HepG2 (cell line): Measurements from ENCODE around the gene ACAP2. TPM values are rescaled to one million over a fixed set of nuclear protein-coding genes. Genes with fewer than 3 reads are reported as not detected.

Experiments
- ATAC-seq: fragments of 200-7000 bp; cut with Tn5 transposase; 3 replicates; pipeline ENCODE4 v1.9.1; 2020; ENCODE audit warnings: mild to moderate bottlenecking, moderate library complexity
- BruUV-seq: library from RNA; stranded (reverse); fragments of 400-500 nt; replicated peaks from 2 replicates; lab custom pipeline; 2021; lab: Mats Ljungman, UMichigan
- CTCF ChIA-PET: fragments of 300-600 bp; formaldehyde crosslinking; extraction: SDS; loops from one replicate; lab custom pipeline; 2021; ENCODE audit warnings: low total read pairs, inconsistent platforms, low intra/inter-chr PET ratio; lab: Yijun Ruan, JAX
- POLR2A ChIA-PET: fragments of 350-600 bp; sonication (Branson Sonifier 250); formaldehyde crosslinking; loops from one replicate; lab custom pipeline; 2020; ENCODE audit warnings: antibody characterized with exemption, inconsistent platforms; lab: Yijun Ruan, JAX
- DNase-seq: peaks from one replicate; pipeline ENCODE4 v3.0.0-alpha.2; 2015; ENCODE audit warnings: low spot score
- FAIRE-seq: peaks from 3 replicates; lab custom pipeline; 2011; peaks lifted over from hg19 to GRCh38; lab: Jason Lieb, UNC
- H2AFZ ChIP-seq: one replicate; pipeline ENCODE4 v1.6.1; 2011; ENCODE audit warnings: low read length, inconsistent platforms
- H3K27ac ChIP-seq: fragments of 300-600 bp; 3 replicates; pipeline ENCODE4 v1.8.0; 2011; ENCODE audit warnings: mixed run types, mild to moderate bottlenecking, mixed read lengths, low read length, inconsistent platforms; ENCODE audit not compliant: insufficient read depth; ENCODE audit errors: extremely low read length
- H3K27me3 ChIP-seq, 2 experiments: fragments of 200-600 bp in 1 of 2; 2 replicates in 1 of 2; 3 replicates in 1 of 2; pipeline versions ENCODE4 v1.6.0 to v1.8.0; 2011; ENCODE audit warnings: low read length in 2 of 2, mild to moderate bottlenecking in 2 of 2, moderate library complexity in 2 of 2, inconsistent platforms in 1 of 2; ENCODE audit not compliant: insufficient read depth in 2 of 2, control insufficient read depth in 1 of 2
- H3K36me3 ChIP-seq, 2 experiments: fragments of 200-600 bp in 1 of 2; replicated peaks in 1 of 2; 2 replicates in 1 of 2; 3 replicates in 1 of 2; pipeline versions ENCODE4 v1.5.1 to v1.8.0; 2011; ENCODE audit warnings: low read length in 2 of 2, inconsistent platforms in 1 of 2; ENCODE audit not compliant: insufficient read depth in 2 of 2, control insufficient read depth in 1 of 2
- H3K4me1 ChIP-seq: 2 replicates; pipeline ENCODE4 v1.5.1; 2012; ENCODE audit warnings: low read length, inconsistent platforms; ENCODE audit not compliant: insufficient read depth
- H3K4me2 ChIP-seq: 2 replicates; pipeline ENCODE4 v1.6.0; 2011; ENCODE audit warnings: low read depth, low read length, inconsistent platforms
- H3K4me3 ChIP-seq, 3 experiments: fragments of 200-600 bp in 1 of 3; sonication (generic), shearing (Covaris generic) in 1 of 3; replicated peaks in 1 of 3; 2 replicates each; pipeline ENCODE4 v1.5.1; 2011 to 2016; ENCODE audit warnings: low read length in 3 of 3, inconsistent platforms in 2 of 3, low read depth in 2 of 3, mild to moderate bottlenecking in 2 of 3, control low read depth in 1 of 3, mixed read lengths in 1 of 3; ENCODE audit not compliant: insufficient read depth in 1 of 3
- H3K79me2 ChIP-seq: one replicate; pipeline ENCODE4 v1.6.1; 2011; ENCODE audit warnings: low read length, inconsistent platforms; ENCODE audit not compliant: insufficient read depth
- H3K9ac ChIP-seq: 2 replicates; pipeline ENCODE4 v1.6.0; 2011; ENCODE audit warnings: mild to moderate bottlenecking, low read depth, low read length, inconsistent platforms; ENCODE audit not compliant: insufficient read depth
- H3K9me3 ChIP-seq: 2 replicates; pipeline ENCODE4 v1.5.1; 2012; ENCODE audit warnings: mild to moderate bottlenecking, low read length
- H4K20me1 ChIP-seq: 2 replicates; pipeline ENCODE4 v1.6.0; 2011; ENCODE audit warnings: inconsistent platforms, mild to moderate bottlenecking, low read length, moderate library complexity; ENCODE audit not compliant: insufficient read depth
- CREB1 ChIP-seq, 2 experiments: fragments of 450-650 bp in 1 of 2; IDR thresholded peaks; 2 replicates each; pipeline ENCODE4 v1.6.1; 2016 to 2017; ENCODE audit warnings: control low read depth in 1 of 2, mild to moderate bottlenecking in 1 of 2, missing compliant biosample characterization in 1 of 2, missing genetic modification characterization in 1 of 2
- FOXO1 ChIP-seq: sonication (generic); formaldehyde crosslinking; IDR thresholded peaks from 2 replicates; pipeline ENCODE4 v1.4.0; 2020; ENCODE audit warnings: missing genetic modification reagents
- HIVEP1 ChIP-seq: sonication (generic); formaldehyde crosslinking; IDR thresholded peaks from 2 replicates; pipeline ENCODE4 v1.4.0; 2020; ENCODE audit warnings: mild to moderate bottlenecking, missing genetic modification reagents
- IRF2 ChIP-seq: IDR thresholded peaks from 2 replicates; pipeline ENCODE4 v1.6.1; 2018; ENCODE audit warnings: missing genetic modification reagents, missing compliant biosample characterization
- MTF2 ChIP-seq: sonication (generic); formaldehyde crosslinking; IDR thresholded peaks from 2 replicates; pipeline ENCODE4 v1.5.0; 2020; ENCODE audit warnings: missing genetic modification reagents, borderline replicate concordance
- PAWR ChIP-seq: sonication (generic); formaldehyde crosslinking; IDR thresholded peaks from 2 replicates; pipeline ENCODE4 v1.4.0; 2020; ENCODE audit warnings: missing genetic modification reagents, mild to moderate bottlenecking, borderline replicate concordance
- PCBP1 ChIP-seq: fragments of 200-400 bp; formaldehyde crosslinking; IDR thresholded peaks from 2 replicates; pipeline ENCODE4 v1.6.1; 2017; ENCODE audit warnings: mild to moderate bottlenecking, low read depth, low read length, borderline replicate concordance
- RXRA ChIP-seq: sonication (generic); formaldehyde crosslinking; IDR thresholded peaks from 2 replicates; pipeline ENCODE4 v1.5.1; 2020; ENCODE audit warnings: missing genetic modification reagents
- SMAD9 ChIP-seq: sonication (generic); formaldehyde crosslinking; IDR thresholded peaks from 2 replicates; pipeline ENCODE4 v1.5.1; 2020; ENCODE audit warnings: mild to moderate bottlenecking, missing genetic modification reagents
- SRSF9 ChIP-seq: fragments of 200-400 bp; formaldehyde crosslinking; IDR thresholded peaks from 2 replicates; pipeline ENCODE4 v1.6.1; 2018; ENCODE audit warnings: borderline replicate concordance, mild to moderate bottlenecking, low read depth, low read length; ENCODE audit not compliant: insufficient read depth, poor library complexity, severe bottlenecking
- TRIM22 ChIP-seq: fragments of 450-650 bp; IDR thresholded peaks from 2 replicates; pipeline ENCODE4 v1.6.1; 2017
- ZMYM3 ChIP-seq: sonication (generic); formaldehyde crosslinking; IDR thresholded peaks from 2 replicates; pipeline ENCODE4 v1.5.1; 2020; ENCODE audit warnings: mild to moderate bottlenecking, missing genetic modification reagents
- ZNF598 ChIP-seq: sonication (generic); formaldehyde crosslinking; IDR thresholded peaks from 2 replicates; pipeline ENCODE4 v1.5.1; 2020; ENCODE audit warnings: mild to moderate bottlenecking, missing genetic modification reagents, borderline replicate concordance
- ZNF674 ChIP-seq: sonication (generic); formaldehyde crosslinking; IDR thresholded peaks from 2 replicates; pipeline ENCODE4 v1.5.0; 2020; ENCODE audit warnings: low read depth, mild to moderate bottlenecking, missing genetic modification reagents
- ZNF678 ChIP-seq: sonication (generic); formaldehyde crosslinking; IDR thresholded peaks from 2 replicates; pipeline ENCODE4 v1.4.0; 2020; ENCODE audit warnings: mild to moderate bottlenecking, missing genetic modification reagents
- ZNF770 ChIP-seq: sonication (generic); formaldehyde crosslinking; IDR thresholded peaks from 2 replicates; pipeline ENCODE4 v1.5.0; 2020; ENCODE audit warnings: mild to moderate bottlenecking, missing genetic modification reagents
- ZNF782 ChIP-seq: sonication (generic); formaldehyde crosslinking; IDR thresholded peaks from 2 replicates; pipeline ENCODE4 v1.4.0; 2020; ENCODE audit warnings: missing genetic modification reagents, mild to moderate bottlenecking, borderline replicate concordance
- ZSCAN22 ChIP-seq: sonication (generic); formaldehyde crosslinking; IDR thresholded peaks from 2 replicates; pipeline ENCODE4 v1.4.0; 2020; ENCODE audit warnings: mild to moderate bottlenecking, missing genetic modification reagents
- WGBS: methylation state at CpG from one replicate; pipeline ENCODE4 v1.1.6; 2017; ENCODE audit warnings: low lambda C conversion rate; 5-methylcytosine and 5-hydroxymethylcytosine counted together
- in situ Hi-C: cut with HindIII; loops from 2 replicates; pipeline ENCODE4 v1.10.0; 2017; ENCODE audit warnings: low pct_unique_long_range_greater_than_20kb; ENCODE audit not compliant: extremely low pct_ligation_motif_present
- intact Hi-C: fragments of 100-400 bp; cut with micrococcal nuclease; formaldehyde crosslinking; loops from one replicate; pipeline ENCODE4 v1.10.0; 2022; ENCODE audit not compliant: unreplicated experiment
- polyA plus RNA-seq, 8 experiments: library from polyadenylated mRNA; depleted of rRNA in 3 of 8; stranded (reverse) in 7 of 8; unstranded in 1 of 8; fragments of >200 nt; fragmentation: Illumina TruSeq in 4 of 8; extraction: Trizol in 4 of 8; gene quantifications; 2 replicates each; pipeline versions ENCODE4 v1.2.1 to v1.2.3, GENCODE V29; 2011 to 2016; ENCODE audit warnings: low read depth in 4 of 8, missing spikeins in 1 of 8, mixed read lengths in 1 of 8; ENCODE audit not compliant: insufficient read depth in 1 of 8
- total RNA-seq, 5 experiments: library from RNA; depleted of rRNA; stranded (reverse); fragments of >200 nt; fragmentation: Illumina TruSeq; extraction: Trizol; gene quantifications; 2 replicates each; pipeline ENCODE4 v1.2.3, GENCODE V29; 2016; ENCODE audit warnings: low read depth in 1 of 5

ACAP2 gene
- total and polyA plus RNA-seq, 2 of the 13 experiments (the other 11 are each of a cell fraction or from before 2014, with no cell fraction given): 7.3 to 23.9 TPM

GRCh38 chr3:195372220-195372619 lies 70.6 kb downstream of the ACAP2 start:
- in situ Hi-C loops: no loop called here
- no peak overlapping the region for H3K27ac ChIP-seq

More at GRCh38 chr3:195372220-195372619, 70.6 kb downstream of the ACAP2 start:
- Histone ChIP-seq H4K20me1 (no peaks in the 10 kb centered on the region), H3K9me3 (no peaks in the 10 kb centered on the region), H3K4me2 (no peak overlapping the region), H3K27me3 (no peaks in the 10 kb centered on the region), H3K4me3 (no peak overlapping the region), H3K36me3 (no peaks in the 10 kb centered on the region; a peak in 1 of 5 replicates)
- ChIA-PET POLR2A (no interaction called here), CTCF (no interaction called here)
- no peak for ATAC-seq
- intact Hi-C loops: no loop called here
- WGBS: 96% methylated on average over 7 of the region's 7 CpGs
- TF ChIP-seq ZNF598 (CRISPR knock-in tag) (no peak), ZMYM3 (CRISPR knock-in tag) (no peak), ZNF674 (no peak), PAWR (CRISPR knock-in tag) (no peak), HIVEP1 (CRISPR knock-in tag) (no peak), SMAD9 (CRISPR knock-in tag) (no peak), ZNF782 (CRISPR knock-in tag) (no peak), RXRA (CRISPR knock-in tag) (no peak), FOXO1 (CRISPR knock-in tag) (no peak), CREB1 (IDR thresholded peaks at IDR 0.05) (no peak), CREB1 (CRISPR knock-in tag; IDR thresholded peaks at IDR 0.05) (no peak), MTF2 (CRISPR knock-in tag) (no peak), TRIM22 (no peak), ZNF678 (CRISPR knock-in tag) (no peak), IRF2 (CRISPR knock-in tag) (no peak), ZSCAN22 (no peak), PCBP1 (no peak), SRSF9 (no peak), ZNF770 (CRISPR knock-in tag) (no peak)
- TF ChIP-seq, all 625 proteins: peak for 0
- no peaks in the 10 kb centered on the region for H3K4me1 ChIP-seq
- no peak for DNase-seq
- H3K79me2 ChIP-seq: no peaks in the 10 kb centered on the region
- no peak for FAIRE-seq
- no peak overlapping the region for H3K9ac ChIP-seq
- H2AFZ ChIP-seq: no peak overlapping the region
- no TSS peak for BruUV-seq
